ENCODE measurements around the gene CASK.

Gene CASK

DNA sequence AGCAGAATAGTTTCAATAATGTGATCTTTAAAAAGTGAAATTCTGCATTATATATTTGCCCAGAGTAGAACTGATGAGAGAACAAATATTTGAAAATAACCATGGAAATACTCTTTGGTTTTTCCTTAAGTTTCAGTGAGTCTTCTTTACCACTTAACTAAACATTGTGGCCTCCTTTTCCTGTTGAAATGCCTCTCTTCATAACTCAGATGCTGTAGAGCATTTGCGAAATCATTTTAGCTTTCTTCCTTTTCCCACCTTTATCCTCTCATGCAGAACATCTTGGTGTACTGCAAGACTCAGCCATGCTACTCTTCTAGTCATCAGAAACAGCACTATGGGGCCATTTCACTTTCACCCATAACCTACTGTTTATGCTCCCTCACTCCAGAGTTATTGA is 48.2 kb downstream of the CASK start:
- ChIA-PET CTCF (no interaction called here), POLR2A (no interaction called here)
- TF ChIP-seq, protein P1, sequence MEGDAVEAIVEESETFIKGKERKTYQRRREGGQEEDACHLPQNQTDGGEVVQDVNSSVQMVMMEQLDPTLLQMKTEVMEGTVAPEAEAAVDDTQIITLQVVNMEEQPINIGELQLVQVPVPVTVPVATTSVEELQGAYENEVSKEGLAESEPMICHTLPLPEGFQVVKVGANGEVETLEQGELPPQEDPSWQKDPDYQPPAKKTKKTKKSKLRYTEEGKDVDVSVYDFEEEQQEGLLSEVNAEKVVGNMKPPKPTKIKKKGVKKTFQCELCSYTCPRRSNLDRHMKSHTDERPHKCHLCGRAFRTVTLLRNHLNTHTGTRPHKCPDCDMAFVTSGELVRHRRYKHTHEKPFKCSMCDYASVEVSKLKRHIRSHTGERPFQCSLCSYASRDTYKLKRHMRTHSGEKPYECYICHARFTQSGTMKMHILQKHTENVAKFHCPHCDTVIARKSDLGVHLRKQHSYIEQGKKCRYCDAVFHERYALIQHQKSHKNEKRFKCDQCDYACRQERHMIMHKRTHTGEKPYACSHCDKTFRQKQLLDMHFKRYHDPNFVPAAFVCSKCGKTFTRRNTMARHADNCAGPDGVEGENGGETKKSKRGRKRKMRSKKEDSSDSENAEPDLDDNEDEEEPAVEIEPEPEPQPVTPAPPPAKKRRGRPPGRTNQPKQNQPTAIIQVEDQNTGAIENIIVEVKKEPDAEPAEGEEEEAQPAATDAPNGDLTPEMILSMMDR (IDR thresholded peaks at IDR 0.05; ENCODE audit: control extremely low read depth, extremely low read depth, low read depth, missing control alignments), result no peak
- DNase-seq (ENCODE audit: extremely low spot score), result no peak

DNA sequence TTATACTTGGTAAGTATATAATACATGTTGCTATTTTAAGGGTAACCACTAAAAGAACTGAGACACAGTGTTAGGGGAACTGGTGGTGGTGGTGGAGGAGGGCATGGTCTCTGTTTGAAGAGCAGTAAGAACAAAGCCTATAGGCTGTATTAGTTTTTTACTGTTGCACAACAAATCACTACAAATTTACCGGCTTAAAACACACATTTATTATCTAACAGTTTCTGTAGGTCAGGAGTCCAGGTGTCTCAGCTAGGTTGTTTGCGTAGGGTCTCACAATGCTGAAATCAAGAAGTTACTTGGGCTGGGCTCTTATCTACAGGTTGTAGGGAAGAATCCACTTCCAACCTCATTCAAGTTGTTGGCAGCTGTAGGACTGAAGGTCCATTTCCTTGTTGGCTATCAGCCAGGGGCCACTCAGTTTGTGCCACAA is 52.6 kb downstream of the CASK start:
- TF ChIP-seq, protein P1 (IDR thresholded peaks at IDR 0.05; ENCODE audit: control extremely low read depth, extremely low read depth, low read depth, missing control alignments), result no peak
- DNase-seq (ENCODE audit: extremely low spot score), result no peak
- CTCF ChIA-PET, result no interaction called here
- POLR2A ChIA-PET, result no interaction called here

DNA sequence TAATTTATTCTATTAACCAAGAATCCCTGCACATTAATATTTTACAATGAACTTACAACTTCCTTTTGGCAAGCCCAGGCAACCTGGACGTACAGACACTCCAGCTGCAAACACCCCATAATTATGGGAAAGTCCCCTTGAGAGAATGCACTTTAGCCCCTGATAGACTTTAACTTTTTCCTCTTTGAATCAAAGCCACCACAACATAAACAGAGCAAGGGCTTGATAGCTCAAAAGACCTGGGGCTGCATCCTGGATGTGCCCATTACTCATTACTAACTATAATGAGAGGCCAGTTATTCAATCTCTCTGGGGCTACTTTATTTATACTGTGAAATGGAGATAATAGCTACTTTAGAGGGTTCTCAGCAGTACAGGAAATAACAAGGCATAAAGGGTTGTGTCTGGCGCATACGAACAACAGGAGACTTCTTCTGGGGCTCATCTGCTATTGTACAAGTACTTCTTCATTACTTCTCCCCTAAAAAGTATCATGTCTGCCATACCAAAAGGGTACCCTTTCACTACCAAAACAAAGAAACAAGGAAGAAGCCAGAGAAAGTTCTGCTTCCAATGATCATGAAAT is 54.9 kb downstream of the CASK start:
- no peak for DNase-seq (ENCODE audit: extremely low spot score)
- ChIA-PET POLR2A (no interaction called here), CTCF (interaction anchor here (1.2 kb wide), 1 partner anchor 15 kb away, joined by 3 read pairs; no protein-coding TSS in a partner anchor)

DNA sequence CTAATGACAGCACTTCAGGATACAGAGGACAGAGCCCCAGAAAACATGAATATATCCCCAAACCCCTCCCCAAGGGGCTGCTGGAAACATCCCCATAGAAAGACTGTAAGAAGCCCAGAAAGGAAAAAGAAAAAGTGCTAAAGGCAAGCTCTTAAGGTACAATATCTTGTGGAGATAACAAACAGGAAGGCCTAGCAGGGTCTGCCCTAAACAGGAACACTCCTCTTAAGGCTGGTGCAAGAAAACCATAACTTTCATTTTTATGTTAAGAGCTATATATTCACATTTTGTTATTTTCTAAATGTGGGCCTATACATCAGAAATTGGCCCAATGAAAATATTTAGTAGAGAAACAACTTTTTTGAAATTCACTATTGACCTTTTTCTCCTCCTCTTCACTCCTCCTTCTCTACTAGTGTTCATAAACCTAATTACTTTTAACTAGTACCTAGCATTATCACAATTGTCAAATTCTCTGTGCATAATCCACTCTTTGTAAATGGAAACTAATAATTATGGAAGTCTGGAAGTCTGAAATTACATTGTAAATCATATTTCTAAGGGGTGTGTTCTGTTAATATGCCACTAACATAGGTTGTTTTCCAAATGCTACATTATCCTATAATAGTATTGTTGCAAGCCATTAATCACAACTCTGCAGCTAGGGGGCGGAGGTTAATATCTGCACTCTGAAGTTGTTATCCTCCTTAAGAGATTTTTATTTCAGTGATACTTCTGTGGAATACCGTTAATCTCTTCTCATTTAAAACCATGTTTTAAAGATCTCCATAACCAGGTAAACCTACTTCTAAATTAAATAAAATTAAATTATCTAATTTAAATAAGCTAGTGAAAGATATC is 59.8 kb downstream of the CASK start:
- TF ChIP-seq, protein P1 (IDR thresholded peaks at IDR 0.05; ENCODE audit: control extremely low read depth, extremely low read depth, low read depth, missing control alignments), result no peak
- DNase-seq (ENCODE audit: extremely low spot score), result no peak
- CTCF ChIA-PET, result interaction anchor here (0.9 kb wide), 1 partner anchor 45 kb away, joined by 3 read pairs; no protein-coding TSS in a partner anchor
- POLR2A ChIA-PET, result no interaction called here

More for the DNA sequence above, 54.9 kb downstream of the CASK start:
- TF ChIP-seq, protein P1 (IDR thresholded peaks at IDR 0.05; ENCODE audit: control extremely low read depth, extremely low read depth, low read depth, missing control alignments), result no peak

DNA sequence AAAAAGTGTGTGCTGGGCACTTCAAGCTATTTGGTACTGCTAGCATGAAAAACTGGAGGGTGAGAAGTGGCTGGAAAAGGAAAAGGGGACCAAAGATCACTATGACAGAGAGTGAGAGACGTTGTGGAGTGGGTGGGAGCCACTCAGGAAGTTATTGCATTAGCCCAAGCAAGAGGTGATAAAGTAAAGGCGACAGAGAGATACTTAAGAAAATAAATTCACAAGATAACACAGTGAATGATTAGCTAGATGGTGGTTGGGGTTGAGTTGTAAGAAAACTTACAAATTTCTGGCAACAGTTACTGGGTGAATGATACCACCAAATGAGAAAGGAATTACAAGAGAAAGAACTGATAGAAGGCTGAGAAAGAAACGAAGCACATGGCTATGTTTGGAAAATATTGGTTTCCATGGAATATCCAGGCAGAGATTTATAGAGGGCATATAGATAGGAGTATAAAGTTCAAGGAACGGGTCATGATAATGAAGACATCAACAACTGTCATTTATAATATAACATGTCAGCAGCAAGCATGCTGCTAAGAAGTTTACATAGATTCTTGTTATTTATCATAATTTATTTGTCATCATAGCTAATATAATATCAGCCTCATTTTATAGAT is 60.7 kb downstream of the CASK start:
- DNase-seq (ENCODE audit: extremely low spot score), result no peak
- CTCF ChIA-PET, result interaction anchor here (0.9 kb wide), 1 partner anchor 44 kb away, joined by 3 read pairs; no protein-coding TSS in a partner anchor
- TF ChIP-seq, protein P1 (IDR thresholded peaks at IDR 0.05; ENCODE audit: control extremely low read depth, extremely low read depth, low read depth, missing control alignments), result no peak
- POLR2A ChIA-PET, result no interaction called here

DNA sequence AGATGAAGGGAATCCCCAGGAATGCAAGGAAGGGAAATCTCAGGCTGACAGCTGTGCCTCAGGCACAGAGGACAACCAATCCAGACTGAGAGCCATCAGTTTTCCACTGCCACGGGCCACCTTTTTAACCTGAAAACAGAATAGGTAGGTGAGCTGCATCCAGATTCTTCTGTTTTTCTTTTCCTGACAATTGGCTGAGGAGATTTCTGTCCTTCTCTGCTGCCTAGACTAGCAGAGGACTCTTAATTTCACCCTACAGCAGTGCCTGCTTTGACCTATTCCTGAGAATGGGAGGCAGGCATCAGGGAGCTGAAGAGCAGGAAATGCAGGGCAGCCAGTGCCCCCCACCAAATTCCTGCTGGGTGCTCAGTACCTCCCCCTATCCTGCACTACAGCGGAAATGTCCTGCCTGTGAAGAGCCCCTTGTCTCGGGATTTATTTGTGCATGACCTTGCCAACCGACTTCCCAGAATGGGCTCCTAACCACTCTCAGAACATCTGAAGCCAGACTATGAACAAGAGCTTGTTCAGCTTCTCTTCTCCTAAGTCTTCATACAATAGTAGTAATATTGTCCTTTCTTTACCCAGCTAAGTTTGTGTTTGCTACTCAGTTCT is 65.1 kb downstream of the CASK start:
- TF ChIP-seq, protein P1 (IDR thresholded peaks at IDR 0.05; ENCODE audit: control extremely low read depth, extremely low read depth, low read depth, missing control alignments), result no peak
- ChIA-PET POLR2A (no interaction called here), CTCF (no interaction called here)
- no peak for DNase-seq (ENCODE audit: extremely low spot score)
